Skeletal muscle tissue (tissue), 4 donors: Measurements from ENCODE around the gene ZNF672. TPM values are rescaled to one million over a fixed set of nuclear protein-coding genes. Genes with fewer than 3 reads are reported as not detected.
"Not testable (repeated sequence)": the region's sequence is repeated elsewhere in the genome, so short reads cannot be mapped to it uniquely, and the experiment has no call there.

Experiments
- H3K27ac ChIP-seq: one replicate; pipeline ENCODE4 v1.7.0; 2013; ENCODE audit warnings: mild to moderate bottlenecking, low read depth, low read length, inconsistent platforms
- H3K27me3 ChIP-seq, 3 donors: one replicate each; pipeline ENCODE4 v1.7.0; 2013; ENCODE audit warnings: low read length in 3 of 3; ENCODE audit not compliant: control insufficient read depth in 3 of 3, insufficient read depth in 3 of 3
- H3K36me3 ChIP-seq, 3 donors: one replicate each; pipeline ENCODE4 v1.7.0; 2013; ENCODE audit warnings: low read length in 3 of 3; ENCODE audit not compliant: control insufficient read depth in 3 of 3, insufficient read depth in 3 of 3
- H3K4me1 ChIP-seq, 3 donors: one replicate each; pipeline ENCODE4 v1.7.0; 2013; ENCODE audit warnings: low read length in 3 of 3, mild to moderate bottlenecking in 3 of 3; ENCODE audit not compliant: control insufficient read depth in 3 of 3, insufficient read depth in 3 of 3
- H3K4me3 ChIP-seq, 3 donors: one replicate each; pipeline ENCODE4 v1.7.0; 2013; ENCODE audit warnings: low read length in 3 of 3
- H3K9ac ChIP-seq, 3 donors: one replicate each; pipeline ENCODE4 v1.7.0; 2013; ENCODE audit warnings: low read length in 3 of 3, mild to moderate bottlenecking in 3 of 3, moderate library complexity in 2 of 3, low read depth in 1 of 3
- H3K9me3 ChIP-seq, 3 donors: one replicate each; pipeline ENCODE4 v1.7.0; 2013; ENCODE audit warnings: low read length in 3 of 3; ENCODE audit not compliant: control insufficient read depth in 3 of 3
- total RNA-seq: library from RNA; depleted of rRNA; stranded (reverse); fragments of >200 nt; gene quantifications from one replicate; pipeline ENCODE4 v1.2.3, GENCODE V29; 2014
- donor health status: Osteomylitis.

Gene ZNF672
- total RNA-seq, 1 donor from 2014 or later, result 15.7 TPM

GRCh38 chr1:248873409-248873992 is 35.5 kb downstream of the ZNF672 start:
- Histone ChIP-seq H3K27me3 (no peaks in the 10 kb centered on the region), H3K27ac (peak overlapping the region; percentile 94), H3K4me3 (peak overlapping the region; percentile 83 to 98 (median 95)), H3K9ac (peak overlapping the region; percentile 94 to 97 (median 96)), H3K4me1 (peaks cover 4 to 12% (median 5%) of the 10 kb centered on the region in 3 donors), H3K36me3 (no peaks in the 10 kb centered on the region), H3K9me3 (no peaks in the 10 kb centered on the region)

DNA sequence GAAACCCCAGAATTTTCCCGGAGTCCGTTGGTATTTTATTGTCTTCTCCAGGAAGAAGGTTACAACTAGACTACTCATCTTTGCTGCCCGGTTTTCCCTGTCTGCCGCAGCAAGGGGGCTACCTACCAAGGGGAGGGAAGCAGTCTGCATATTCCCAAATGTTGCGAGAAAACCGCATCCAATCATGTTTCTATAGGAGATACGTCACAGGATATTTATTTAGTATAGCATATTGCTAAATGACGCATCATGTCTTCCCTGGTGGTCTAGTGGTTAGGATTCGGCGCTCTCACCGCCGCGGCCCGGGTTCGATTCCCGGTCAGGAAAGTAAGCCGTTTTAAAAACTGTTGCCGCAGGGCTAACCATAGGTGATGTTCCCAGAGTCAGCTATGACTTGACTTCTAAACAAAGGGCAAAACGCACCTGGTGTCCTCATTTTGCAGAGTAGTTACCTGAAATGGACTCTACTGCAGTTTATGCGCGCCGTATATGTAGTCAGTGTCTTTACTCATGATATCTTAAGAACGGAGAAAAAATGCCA is 36.0 kb downstream of the ZNF672 start:
- Histone ChIP-seq H3K4me3 (peak overlapping the region; percentile 83 to 98 (median 95)), H3K27me3 (no peaks in the 10 kb centered on the region), H3K36me3 (no peaks in the 10 kb centered on the region), H3K9ac (peak overlapping the region; percentile 94 to 97 (median 96)), H3K27ac (peak overlapping the region; percentile 94), H3K9me3 (no peaks in the 10 kb centered on the region), H3K4me1 (peaks cover 4 to 12% (median 5%) of the 10 kb centered on the region in 3 donors)

GRCh38 chr1:248881261-248881660 is 43.2 kb downstream of the ZNF672 start:
- Histone ChIP-seq H3K9me3 (no peaks in the 10 kb centered on the region), H3K4me1 (no peaks in the 10 kb centered on the region), H3K27ac (no peak overlapping the region), H3K4me3 (no peak overlapping the region), H3K9ac (no peak overlapping the region), H3K36me3 (no peaks in the 10 kb centered on the region), H3K27me3 (no peaks in the 10 kb centered on the region)

DNA sequence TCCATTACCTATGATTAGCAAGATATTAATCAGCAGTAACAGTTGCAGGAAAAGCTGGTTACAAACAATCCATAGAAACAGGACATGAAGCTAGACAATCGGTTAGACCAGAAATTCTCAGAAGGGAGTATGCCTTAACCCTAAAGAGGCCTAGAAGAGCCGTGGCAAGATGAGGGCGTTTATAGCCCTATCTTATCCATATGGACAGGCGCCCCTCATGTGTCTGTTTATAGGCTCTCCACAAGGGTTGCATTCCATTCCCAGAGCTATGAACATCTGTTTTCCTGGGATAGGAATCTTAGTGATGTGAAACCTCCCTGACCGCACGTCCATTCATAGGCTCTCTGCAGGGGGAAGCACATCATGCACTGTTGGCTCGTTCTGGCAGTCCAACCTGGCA is 44.4 kb downstream of the ZNF672 start:
- not testable (repeated sequence) for H3K27ac ChIP-seq, H3K27me3 ChIP-seq, H3K4me1 ChIP-seq, H3K36me3 ChIP-seq, H3K9me3 ChIP-seq, H3K4me3 ChIP-seq, H3K9ac ChIP-seq

- no peaks in the 10 kb centered on the region for H3K9me3 ChIP-seq
- H3K36me3 ChIP-seq, result no peaks in the 10 kb centered on the region
- no peaks in the 10 kb centered on the region for H3K4me1 ChIP-seq
- H3K9ac ChIP-seq, result no peak overlapping the region
- H3K27me3 ChIP-seq, result no peaks in the 10 kb centered on the region
- H3K4me3 ChIP-seq, result no peak overlapping the region
- H3K27ac ChIP-seq, result no peak overlapping the region
These were observed 46.7 kb downstream of the ZNF672 start for GRCh38 chr1:248884632-248885295.

- Histone ChIP-seq H3K36me3 (no peaks in the 10 kb centered on the region), H3K9me3 (no peaks in the 10 kb centered on the region), H3K4me1 (no peaks in the 10 kb centered on the region), H3K9ac (no peak overlapping the region), H3K27me3 (peaks cover 0 to under 1% (median 0%) of the 10 kb centered on the region in 3 donors), H3K27ac (no peak overlapping the region), H3K4me3 (no peak overlapping the region)
These were observed 47.6 kb downstream of the ZNF672 start for GRCh38 chr1:248885646-248886045.

GRCh38 chr1:248886237-248886895 is 48.3 kb downstream of the ZNF672 start:
- Histone ChIP-seq H3K27me3 (peaks cover 0 to 3% (median 0%) of the 10 kb centered on the region in 3 donors), H3K36me3 (no peaks in the 10 kb centered on the region), H3K9ac (no peak overlapping the region), H3K4me3 (no peak overlapping the region), H3K4me1 (no peaks in the 10 kb centered on the region), H3K9me3 (no peaks in the 10 kb centered on the region), H3K27ac (no peak overlapping the region)

- H3K4me1 ChIP-seq, H3K9me3 ChIP-seq, H3K27ac ChIP-seq, H3K36me3 ChIP-seq, H3K9ac ChIP-seq, H3K4me3 ChIP-seq, H3K27me3 ChIP-seq: not testable (repeated sequence)
These were observed 51.9 kb downstream of the ZNF672 start for GRCh38 chr1:248889914-248890243.

- Histone ChIP-seq H3K4me3 (no peak overlapping the region), H3K9ac (no peak overlapping the region), H3K27me3 (peaks cover 0 to 3% (median 0%) of the 10 kb centered on the region in 3 donors)
These were observed 52.8 kb downstream of the ZNF672 start for GRCh38 chr1:248890549-248891498.

More at GRCh38 chr1:248890549-248891498, 52.8 kb downstream of the ZNF672 start:
- no peaks in the 10 kb centered on the region for H3K36me3 ChIP-seq
- no peaks in the 10 kb centered on the region for H3K4me1 ChIP-seq
- H3K9me3 ChIP-seq, result no peaks in the 10 kb centered on the region
- H3K27ac ChIP-seq, result no peak overlapping the region
